ENCODE data around the gene FAM3C.
A peak's percentile ranks its signal among the peaks of the same experiment; 100 is the strongest.

The FAM3C gene

DNA sequence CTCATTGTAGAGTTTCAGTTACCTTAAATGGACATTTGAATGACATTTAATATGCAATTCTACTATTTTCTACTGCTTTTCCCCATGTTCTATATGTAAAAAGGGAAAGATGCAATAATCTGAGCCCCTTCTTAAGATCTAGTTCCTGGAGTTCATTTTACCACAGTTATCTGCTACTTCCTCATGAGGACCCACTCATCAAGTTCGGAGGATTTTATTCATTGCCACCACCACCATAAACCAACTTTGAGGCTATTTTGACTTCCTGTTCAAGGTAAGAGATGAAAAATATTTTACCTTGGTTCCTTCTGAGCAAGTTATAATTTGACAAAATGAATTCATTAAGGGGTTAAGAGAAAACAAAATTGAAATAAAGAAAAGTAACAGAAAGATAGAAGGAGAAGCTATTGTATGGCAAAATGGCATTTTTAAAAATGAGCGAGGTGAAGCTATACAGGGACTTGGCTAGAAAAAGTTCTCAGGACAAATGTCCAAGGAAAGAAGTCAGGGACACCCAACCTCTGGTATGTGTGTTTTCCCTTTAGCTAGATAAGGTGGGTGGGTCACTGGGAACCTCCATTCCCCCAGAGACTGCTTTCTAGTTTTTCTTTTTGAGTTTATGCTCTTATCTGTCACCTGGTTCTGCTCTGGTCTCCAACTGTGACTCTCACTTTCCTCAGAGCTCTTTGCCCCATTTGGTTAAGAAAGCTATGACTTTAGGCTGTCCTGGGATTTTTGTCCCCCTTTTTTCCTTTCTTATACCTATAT, 14.9 kb upstream of the FAM3C start:
- no peak for DNase-seq (ENCODE audit: low spot score)

DNA sequence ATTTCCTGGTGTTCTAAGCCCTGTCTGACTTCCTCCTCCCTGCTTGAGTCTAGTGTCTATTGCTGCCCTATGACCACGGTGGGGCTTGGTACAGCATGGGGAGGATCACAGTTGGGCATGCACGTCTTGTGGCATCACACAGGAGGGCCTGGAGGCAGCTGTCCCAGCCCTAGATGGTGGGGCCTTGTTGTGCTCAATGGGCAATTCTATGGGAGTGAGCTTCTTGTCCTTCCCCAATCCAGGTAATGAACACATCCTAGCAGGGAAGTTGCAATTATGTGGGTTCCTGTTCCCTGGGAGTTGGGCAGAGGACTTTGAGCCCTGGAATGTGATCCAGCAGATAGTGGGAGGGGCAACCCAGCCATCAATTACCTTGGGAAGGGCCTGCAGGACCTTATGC, 10.8 kb upstream of the FAM3C start:
- no peak for DNase-seq (ENCODE audit: low spot score)

DNA sequence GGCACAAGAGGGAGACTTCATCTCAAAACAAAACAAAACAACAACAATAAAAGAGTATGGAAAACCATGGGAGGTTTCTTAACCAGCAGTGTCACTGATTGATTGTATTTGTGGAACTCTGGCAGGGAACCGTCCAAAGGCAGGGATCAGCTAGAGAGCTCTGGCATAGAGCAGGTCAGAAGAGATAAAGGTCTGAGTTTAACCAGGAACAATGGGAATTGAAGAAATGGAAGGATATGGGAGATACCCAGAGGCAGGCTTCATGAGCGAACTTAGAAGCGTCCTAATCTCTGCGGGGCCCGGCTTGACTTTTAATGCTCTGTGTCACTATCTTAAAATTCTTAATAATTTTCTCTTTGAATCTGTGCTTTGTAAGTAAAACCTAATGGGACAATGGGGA, 10.4 kb upstream of the FAM3C start:
- DNase-seq (ENCODE audit: low spot score), result no peak

DNA sequence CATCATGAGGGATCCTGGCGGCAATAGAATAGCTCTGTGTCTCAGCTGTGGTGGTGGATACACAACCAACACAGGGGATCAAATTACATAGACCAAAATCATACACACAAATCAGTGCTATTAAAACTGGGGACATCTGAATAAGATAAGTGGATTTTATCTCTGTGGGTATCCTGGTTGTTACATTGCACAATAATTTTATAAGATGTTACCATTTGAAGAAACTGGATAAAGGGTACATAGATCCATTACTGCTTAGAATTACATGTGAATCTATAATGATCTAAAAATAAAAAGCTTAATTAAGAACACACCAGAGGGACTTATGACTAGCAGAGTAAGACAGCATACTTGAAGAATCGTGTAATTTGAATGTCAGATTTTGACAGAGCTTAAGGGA, 8.2 kb upstream of the FAM3C start:
- DNase-seq (ENCODE audit: low spot score), result no peak

DNA sequence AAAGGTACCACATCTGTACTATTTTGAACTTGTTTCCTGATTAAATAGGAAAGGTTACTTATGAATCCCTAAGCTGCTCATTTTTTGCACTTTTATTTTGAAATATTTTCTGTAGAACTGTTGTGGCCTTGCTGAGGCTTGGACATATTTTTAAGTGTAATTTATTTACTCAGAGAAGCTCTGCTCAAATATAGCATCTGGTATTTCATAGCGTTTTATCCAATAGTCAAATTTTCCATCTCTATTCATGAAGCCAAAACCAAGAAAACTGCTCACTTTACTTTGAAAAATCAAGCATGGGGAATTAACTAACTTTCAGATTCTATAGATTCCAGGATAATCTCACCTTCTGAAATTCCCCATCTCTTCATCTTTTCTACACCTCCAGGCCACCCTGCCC, 6.6 kb upstream of the FAM3C start:
- no peak for DNase-seq (ENCODE audit: low spot score)

DNA sequence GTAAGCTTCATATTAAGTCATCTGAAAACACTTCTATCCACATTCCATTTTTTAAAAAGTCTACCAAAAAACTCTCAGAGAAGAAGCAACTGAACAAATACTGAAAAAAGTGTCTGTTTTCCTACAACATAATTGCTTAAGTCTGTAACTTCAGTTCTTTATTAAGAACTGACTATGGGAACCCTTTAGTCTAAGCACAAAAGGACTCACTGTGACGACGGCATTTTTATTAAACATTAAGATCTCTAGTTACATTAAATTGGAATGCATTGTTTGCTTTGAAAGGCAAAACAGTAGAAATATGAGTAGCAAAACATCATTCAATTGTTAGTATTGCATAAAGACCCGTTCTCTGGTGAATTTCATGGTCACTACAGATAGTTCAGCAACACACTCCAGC, 5.8 kb upstream of the FAM3C start:
- DNase-seq (ENCODE audit: low spot score), result no peak

DNA sequence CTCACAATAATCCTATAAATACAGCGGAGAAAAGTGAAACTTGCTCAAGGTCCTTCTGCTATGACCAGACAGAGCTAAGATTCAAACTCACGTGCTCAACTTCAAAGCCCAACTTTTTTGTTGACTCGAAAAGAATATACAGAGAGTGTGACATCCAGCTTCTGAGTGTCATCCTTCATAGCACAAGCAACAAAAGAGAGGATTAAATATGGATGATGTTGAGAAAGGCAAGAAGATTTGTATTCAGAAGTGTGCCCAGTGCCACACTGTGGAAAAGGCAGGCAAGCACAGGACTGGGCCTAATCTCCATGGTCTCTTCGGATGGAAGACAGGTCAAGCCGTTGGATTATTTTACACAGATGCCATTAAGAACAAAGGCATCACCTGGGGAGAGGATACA, 2.1 kb upstream of the FAM3C start:
- DNase-seq (ENCODE audit: low spot score), result no peak

DNA sequence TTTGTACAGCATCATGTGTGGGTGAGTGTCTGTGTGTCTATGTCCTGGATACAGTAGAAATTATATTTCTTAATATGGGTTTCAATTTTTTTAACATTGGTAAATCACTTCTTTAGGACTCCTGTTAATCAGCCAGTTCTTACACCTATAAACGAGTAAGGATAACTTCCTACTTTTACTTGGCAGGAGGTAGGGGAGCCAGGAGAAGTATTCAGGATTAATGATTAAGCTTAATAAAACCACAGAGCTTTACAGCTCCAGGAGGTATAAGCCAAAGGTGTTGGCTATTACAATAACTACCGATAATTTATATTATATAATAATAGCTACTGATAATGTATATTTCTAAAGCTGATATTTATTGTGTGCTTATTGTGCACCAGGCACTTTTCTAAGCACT, 1.7 kb upstream of the FAM3C start:
- DNase-seq (ENCODE audit: low spot score), result no peak

DNA sequence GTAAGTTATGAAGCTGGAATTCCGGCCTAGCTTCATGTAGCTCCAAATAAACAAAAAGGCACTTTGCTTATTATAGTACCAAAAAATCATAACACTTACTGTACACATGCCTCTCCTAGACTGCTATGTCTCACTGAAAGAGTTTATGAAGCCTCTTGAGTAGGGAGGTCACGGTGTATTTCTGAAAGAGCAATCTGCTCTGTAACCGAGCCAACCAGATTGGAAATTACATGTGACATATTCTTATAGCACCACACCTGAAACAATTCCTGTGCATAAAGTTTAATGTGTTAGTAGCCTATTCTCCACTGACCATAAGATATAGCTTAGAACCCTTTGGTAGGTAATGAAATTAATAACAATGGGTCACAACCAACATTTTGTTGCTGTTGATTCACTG, 1.3 kb upstream of the FAM3C start:
- DNase-seq (ENCODE audit: low spot score), result no peak

DNA sequence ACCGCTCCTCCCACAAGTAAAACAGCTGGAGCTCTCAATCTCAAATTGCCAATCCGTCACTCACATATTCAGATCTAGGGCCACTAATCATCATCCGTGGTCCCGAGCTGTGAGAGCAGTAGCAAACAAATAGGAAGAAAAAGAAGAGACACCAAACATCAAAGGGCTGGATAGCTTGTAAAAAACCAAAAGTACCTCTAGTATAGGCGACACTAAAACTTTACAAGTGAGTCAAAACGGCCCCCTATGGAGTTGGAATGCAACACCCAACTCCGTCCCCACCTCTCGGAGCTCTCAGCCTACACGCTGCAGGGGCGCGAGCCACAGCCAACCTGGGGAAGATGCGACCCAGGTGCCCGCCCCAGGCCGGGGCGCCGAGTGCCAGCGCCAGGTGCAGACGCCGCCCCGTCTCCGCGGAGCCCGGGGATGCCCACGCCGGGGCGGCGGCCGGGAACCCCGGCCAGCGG, 581 bp downstream of the FAM3C start:
- peak; percentile 4 for DNase-seq (ENCODE audit: low spot score)

DNA sequence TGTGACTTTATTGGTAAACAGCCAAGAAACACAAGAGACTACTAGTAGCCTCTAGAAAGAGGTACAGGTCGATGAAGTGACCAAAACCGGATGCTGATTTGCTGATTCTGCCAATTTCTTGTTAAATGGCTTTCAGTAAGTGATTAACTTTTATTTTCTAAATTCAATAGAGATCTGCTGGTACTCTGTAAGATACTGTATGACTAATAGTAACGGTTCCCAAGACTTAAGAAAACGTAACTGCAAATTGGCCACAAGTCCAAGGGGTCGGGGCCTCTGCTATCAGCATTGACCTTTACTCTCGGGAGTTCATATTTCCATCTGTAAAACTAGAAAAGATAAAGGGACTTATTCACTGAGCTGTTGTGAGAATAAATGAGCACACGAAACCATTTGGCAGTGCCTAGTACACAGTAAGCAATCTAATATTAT, 1.4 kb downstream of the FAM3C start:
- DNase-seq (ENCODE audit: low spot score), result no peak

DNA sequence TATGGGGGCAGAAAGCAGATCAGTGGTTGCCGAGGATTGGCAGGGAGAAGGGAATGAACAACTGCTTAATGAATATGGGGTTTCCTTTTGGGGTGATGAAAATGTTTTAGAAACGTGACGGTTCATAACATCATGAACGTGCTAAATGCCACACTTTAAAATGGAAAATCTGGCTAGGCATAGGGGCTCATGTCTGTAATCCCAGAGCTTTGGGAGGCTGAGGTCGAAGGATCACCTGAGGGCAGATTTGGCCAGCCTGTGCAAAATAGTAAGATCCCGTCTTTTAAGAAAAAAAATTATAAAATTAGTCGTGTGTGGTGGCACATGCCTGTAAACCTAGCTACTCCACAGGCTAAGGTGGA, 3.1 kb downstream of the FAM3C start:
- no peak for DNase-seq (ENCODE audit: low spot score)

DNA sequence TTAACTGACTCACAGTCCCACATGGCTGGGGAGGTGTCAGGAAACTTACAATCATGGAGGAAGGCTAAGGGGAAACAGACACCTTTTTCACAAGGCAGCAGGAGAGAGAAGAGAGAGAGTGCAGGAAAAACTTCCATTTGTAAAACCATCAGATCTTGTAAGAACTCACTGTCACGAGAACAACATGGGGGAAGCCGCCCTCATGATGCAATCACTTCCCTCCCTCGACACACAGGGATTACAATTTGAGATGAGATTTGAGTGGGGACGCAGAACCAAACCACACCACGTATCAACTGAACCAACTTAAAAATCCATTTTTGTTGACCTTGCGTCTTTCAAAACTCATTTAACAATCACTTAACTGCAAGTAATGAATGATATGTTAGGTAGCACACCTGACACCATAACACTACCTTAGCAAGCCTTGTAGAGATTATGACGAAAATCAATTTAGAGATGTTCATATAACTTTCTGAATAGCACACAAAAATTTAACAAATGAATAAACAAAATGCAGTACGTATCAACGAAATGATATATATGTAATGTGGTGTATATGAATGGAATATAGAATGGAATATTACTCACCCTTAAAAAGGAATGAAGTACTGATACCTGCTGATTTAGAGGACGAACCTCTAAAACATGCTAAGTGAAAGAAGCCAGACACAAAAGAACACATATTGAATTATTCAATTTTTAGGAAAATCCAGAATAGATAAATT, 3.7 kb downstream of the FAM3C start:
- DNase-seq (ENCODE audit: low spot score), result no peak

DNA sequence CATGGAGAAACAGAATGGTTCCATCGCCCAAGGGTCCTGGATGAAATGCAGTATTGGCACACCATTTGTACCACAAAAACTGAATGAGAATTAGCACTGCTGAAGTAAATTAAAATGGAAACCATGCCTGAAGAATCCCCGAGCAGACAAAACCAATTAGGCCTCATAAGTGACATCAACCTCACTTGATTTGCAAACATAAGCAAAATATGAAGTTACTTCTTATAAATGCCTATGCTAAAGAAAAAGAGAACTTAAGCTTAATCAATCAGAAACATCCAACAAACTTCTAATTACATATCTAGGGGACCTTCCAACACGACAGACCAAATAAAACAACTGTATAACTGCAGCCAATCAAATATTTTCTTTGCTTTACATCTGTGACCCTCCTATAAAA, 4.4 kb downstream of the FAM3C start:
- no peak for DNase-seq (ENCODE audit: low spot score)

DNA sequence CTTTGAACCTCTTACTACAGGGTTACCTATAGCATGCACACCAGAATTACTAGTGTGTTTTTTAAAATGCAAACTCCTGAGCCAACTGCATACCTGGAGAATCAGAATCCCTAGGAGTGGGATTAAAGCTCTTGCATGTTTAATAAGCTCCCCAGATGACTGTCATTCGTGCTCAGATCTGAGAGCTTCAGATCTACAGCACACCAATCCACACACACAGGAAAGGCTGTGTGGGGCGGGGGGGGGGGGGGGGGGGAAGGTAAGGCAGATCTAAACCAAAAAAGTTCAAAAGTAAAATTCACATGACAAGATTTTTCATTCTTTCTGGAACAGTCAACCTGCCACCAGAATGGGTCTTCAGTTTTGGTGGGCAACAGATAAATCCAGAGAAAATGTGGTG, 5.5 kb downstream of the FAM3C start:
- DNase-seq (ENCODE audit: low spot score), result no peak

DNA sequence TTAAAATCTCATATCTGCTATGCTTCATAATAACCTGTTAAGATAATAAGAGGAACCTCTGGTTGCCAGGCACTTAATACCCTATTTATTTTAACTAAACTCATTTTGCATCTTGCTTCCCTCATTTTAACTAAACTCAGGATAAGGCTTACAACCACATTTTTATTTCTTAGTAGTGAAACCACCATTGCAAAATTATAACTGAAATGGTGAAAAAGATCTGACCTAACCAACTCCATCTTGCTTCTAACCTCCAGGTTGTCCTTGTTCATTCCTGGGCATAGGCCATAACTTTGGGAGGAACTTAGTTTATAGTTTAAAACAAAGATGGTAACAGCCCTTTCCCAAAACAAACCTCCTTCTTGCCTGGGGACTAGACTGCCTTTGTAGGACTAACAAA, 6.0 kb downstream of the FAM3C start:
- no peak for DNase-seq (ENCODE audit: low spot score)

DNA sequence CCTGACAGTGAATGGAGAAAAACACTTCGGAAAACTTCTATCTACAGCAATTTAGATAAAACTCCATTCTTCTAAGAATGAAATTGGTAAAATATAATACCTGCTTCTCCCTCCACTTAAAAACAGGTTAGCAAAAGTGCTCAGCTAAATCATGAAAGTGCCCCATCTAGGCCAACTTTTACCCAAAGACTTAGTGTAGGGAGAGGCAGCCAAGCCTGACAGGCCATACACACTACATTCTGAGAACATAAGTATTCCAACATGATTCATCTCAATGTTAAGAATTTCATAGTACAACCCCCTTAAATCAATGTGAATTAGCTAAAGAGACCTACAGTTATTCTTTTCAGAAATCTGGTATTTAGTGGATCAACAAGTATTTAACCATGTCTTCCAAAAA, 7.2 kb downstream of the FAM3C start:
- no peak for DNase-seq (ENCODE audit: low spot score)

DNA sequence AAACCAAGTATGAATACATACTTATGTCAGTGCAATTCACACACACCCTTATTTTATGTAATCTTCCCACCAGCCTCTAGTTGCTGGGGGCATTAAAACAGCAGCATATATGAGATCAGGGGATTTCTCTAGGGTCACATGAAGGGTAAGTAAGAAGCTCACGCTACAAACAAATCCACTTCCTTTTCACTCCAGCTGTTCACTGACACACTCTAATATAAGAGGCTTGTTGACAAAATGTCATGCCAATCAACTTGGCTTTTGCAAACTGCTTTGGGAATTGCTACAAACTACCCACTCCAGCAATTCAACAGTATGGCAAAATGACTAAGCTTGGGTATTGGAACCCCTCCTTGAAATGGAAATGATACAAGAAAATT, 10.3 kb downstream of the FAM3C start:
- no peak for DNase-seq (ENCODE audit: low spot score)

DNA sequence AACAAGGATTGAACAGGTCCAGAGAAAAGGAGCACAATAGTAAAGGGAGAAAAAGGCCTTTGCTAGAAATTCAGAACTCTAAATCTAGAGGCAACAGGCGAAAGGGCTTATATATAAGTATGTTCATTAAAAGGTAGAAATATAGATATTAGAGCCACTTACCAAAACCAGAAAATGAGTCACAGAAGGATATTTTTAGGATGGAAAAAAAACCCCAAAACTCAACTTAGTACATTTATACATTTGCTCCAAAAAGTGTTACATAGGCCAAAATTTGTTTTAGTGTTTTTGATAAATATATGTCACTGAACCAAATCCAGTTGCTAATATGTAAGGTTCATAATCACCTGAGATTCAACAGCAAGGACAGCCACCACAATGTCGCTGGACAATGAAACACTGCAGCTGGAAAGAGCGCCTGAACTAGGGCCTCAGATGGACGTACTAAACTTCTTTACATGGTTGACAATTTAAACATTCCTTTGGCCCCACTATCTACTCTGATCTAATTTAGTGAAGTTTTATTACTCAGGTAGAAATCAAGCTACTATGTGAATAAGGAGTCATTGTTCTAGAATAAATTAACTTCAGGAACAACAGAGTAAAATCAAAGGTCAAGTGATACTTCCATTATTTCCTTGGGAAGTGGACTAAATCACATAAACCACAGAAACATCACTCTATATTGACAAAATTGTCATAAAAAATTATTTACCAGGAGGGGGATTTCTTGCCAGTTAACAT, 10.9 kb downstream of the FAM3C start:
- DNase-seq (ENCODE audit: low spot score), result no peak

DNA sequence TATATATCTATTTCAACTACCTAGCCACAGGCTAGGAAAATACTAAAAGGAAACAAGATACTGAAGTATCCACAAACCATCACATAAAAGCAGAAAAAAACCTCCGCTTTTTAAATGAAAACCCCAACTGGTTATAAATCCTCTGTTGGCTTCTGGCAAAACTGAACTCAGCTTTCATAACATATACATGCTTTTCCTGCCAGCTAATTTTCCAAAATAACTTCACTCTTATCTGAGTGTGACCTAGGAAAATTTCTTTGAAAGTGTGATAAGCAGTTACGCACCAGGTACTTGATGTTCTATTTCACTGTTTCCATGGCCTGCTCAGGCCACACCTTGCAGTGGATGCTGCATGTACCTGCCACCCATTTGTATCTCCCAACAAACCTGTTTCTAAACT, 11.8 kb downstream of the FAM3C start:
- DNase-seq (ENCODE audit: low spot score), result no peak

DNA sequence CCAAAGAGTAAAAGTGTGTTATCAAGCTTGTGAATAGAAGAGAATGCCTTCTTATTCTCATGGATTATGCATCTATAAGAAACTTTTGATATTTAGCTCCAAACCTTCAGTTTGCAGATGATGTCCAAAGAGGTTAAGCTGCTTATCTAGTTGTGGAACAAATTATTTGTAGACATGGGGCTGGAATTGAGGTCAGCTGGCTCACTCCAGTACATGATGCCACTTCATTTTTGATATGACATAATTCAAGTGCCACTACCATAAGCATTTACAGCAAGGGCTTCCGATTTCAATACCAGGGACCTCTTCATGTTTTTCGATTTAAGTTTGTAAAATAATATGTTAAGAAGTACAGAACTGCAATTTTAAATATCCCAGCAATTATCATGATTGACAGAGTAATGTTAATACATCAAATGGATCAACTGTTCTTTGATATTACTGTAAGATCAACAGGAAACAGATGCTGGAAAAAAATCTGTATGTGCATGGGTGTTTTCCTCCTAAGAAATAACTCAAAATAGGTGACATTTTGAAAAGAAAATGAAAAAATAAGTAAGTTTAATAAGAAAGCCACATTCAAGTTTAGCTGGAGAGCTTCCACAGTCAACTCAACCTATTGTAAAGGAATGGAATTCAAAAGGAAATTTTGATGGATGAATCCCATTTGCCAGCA, 12.7 kb downstream of the FAM3C start:
- no peak for DNase-seq (ENCODE audit: low spot score)

DNA sequence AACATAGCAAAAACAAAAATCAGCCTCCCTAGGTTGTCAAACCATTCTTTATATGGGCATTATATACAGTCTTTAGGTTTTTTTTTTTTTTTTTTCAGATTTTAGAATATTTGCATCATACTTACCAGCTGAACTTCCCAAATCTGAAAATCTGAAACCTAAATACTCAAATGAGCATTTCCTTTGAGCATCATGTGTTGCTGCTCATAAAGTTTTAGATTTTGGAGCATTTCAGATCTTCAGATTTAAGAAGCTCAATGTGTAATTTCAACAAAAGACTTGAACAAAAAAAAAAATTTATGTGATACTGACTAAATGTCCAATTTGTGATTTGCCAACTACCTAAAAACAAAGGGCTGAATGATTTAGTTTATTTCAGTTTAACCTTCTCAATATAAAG, 13.6 kb downstream of the FAM3C start:
- DNase-seq (ENCODE audit: low spot score), result no peak

DNA sequence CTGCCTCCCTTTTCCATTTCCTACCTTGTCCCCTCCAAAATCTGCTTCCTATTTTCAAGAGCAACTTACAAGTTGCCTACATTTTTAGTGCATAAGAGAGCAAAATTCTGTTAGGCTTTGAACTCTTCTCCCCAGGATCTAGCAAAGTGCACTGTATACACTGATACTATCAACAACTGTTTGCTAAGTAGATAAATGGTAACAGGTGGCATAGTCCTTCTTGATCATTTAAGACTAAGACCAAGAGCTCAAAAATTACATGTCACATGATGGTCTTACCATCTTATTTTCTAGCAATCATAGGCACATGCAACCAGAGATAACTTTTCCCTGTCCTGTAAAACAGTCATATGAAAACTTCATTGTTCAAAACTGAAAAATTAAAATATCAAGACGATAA, 16.2 kb downstream of the FAM3C start:
- no peak for DNase-seq (ENCODE audit: low spot score)
